ENCODE measurements around the gene IL1RAPL1. TPM values are rescaled to one million over a fixed set of nuclear protein-coding genes. Genes with fewer than 3 reads are reported as not detected.

IL1RAPL1 gene
- total RNA-seq, 1 donor from 2014 or later, result not detected

GRCh38 chrX:29196501-29196900 is 609.3 kb downstream of the IL1RAPL1 start:
- TF ChIP-seq CTCF (conservative IDR thresholded peaks at IDR 0.05; ENCODE audit: low read depth, low read length), result no peak
- DNase-seq (ENCODE audit: low read depth), result no peak
- no peak overlapping the region for H3K4me3 ChIP-seq (ENCODE audit: low read depth, low read length)

GRCh38 chrX:29215251-29215650 is 628.0 kb downstream of the IL1RAPL1 start:
- H3K4me3 ChIP-seq (ENCODE audit: low read depth, low read length), result no peak overlapping the region
- TF ChIP-seq CTCF (conservative IDR thresholded peaks at IDR 0.05; ENCODE audit: low read depth, low read length), result no peak
- no peak for DNase-seq (ENCODE audit: low read depth)

GRCh38 chrX:29225670-29226069 is 638.4 kb downstream of the IL1RAPL1 start:
- no peak for DNase-seq (ENCODE audit: low read depth)
- no peak for TF ChIP-seq CTCF (conservative IDR thresholded peaks at IDR 0.05; ENCODE audit: low read depth, low read length)
- no peak overlapping the region for H3K4me3 ChIP-seq (ENCODE audit: low read depth, low read length)

- TF ChIP-seq CTCF (conservative IDR thresholded peaks at IDR 0.05; ENCODE audit: low read depth, low read length), result no peak
- DNase-seq (ENCODE audit: low read depth), result no peak
- no peak overlapping the region for H3K4me3 ChIP-seq (ENCODE audit: low read depth, low read length)
Observed at GRCh38 chrX:29229802-29230201, 642.6 kb downstream of the IL1RAPL1 start.

GRCh38 chrX:29231800-29232199 is 644.6 kb downstream of the IL1RAPL1 start:
- DNase-seq (ENCODE audit: low read depth), result no peak
- H3K4me3 ChIP-seq (ENCODE audit: low read depth, low read length), result no peak overlapping the region
- peak; percentile 33 for TF ChIP-seq CTCF (conservative IDR thresholded peaks at IDR 0.05; ENCODE audit: low read depth, low read length)

- H3K4me3 ChIP-seq (ENCODE audit: low read depth, low read length), result no peak overlapping the region
- TF ChIP-seq CTCF (conservative IDR thresholded peaks at IDR 0.05; ENCODE audit: low read depth, low read length), result no peak
Observed at GRCh38 chrX:29233592-29234183, 646.4 kb downstream of the IL1RAPL1 start.

GRCh38 chrX:29237972-29238371 is 650.7 kb downstream of the IL1RAPL1 start:
- no peak overlapping the region for H3K4me3 ChIP-seq (ENCODE audit: low read depth, low read length)
- no peak for TF ChIP-seq CTCF (conservative IDR thresholded peaks at IDR 0.05; ENCODE audit: low read depth, low read length)
- no peak for DNase-seq (ENCODE audit: low read depth)

More at GRCh38 chrX:29233592-29234183, 646.4 kb downstream of the IL1RAPL1 start:
- no peak for DNase-seq (ENCODE audit: low read depth)

Measured in epithelial cell of proximal tubule (primary cell).